ENCODE data around the gene IDH3B.

GRCh38 chr20:2699775-2700413 lies 35.9 kb upstream of the IDH3B start:
- TF ChIP-seq CTCF (conservative IDR thresholded peaks at IDR 0.05; ENCODE audit: low read depth, low read length) (no peak), EZH2 (IDR thresholded peaks at IDR 0.05; ENCODE audit: borderline replicate concordance, low read depth, low read length, poor library complexity, severe bottlenecking) (no peak)

All from A673 (cell line).